ENCODE data around the gene ABHD17A.

Gene ABHD17A

DNA sequence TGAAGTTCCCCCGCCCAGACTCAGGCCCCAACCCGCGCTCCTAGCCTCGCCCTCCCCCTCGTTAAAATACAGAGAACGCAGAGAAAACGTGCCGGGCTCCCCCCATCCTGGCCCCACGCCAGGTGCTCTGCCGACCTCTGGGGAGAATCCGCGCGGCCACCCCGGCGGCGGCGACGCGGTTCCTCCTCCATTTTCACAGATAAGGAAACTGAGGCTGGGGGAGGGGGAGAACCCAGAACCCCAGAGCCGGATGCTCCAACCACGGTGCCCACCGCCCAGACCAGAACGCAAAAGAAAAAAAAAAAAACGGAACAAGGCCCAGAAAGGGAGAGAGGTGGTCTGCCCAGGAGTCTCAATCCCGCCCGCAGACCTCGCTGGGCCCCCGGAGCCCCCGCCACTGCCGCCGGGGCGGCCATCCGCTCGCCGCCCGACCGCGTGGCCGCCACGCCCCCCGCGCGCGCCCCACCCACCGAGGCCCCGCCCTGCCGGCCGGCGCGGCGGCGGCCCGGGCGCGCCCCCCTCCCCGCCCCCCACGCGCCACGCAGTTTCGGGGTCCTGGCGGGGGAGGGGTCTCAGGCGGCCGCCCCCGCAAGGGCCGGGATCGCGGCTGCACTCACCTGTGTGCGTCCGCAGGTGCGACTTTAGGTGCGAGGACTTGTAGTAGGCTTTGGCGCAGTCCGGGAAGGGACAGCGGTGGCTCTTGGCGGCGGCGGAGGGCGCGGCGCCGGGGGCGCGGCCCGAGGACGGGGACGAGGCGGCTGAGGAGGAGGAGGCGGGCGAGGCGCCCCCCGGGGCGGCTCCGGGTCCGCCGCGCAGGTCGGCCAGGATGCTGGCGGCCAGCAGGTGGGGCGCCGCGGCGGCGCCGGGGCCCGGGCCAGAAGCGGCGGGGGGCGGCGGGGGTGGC is 22.6 kb downstream of the ABHD17A start:
- DNase-seq: no peak

GRCh38 chr19:1862068-1862423 is 23.2 kb downstream of the ABHD17A start:
- no peak for DNase-seq

- no peak for DNase-seq
Observed at GRCh38 chr19:1861599-1862031, 23.7 kb downstream of the ABHD17A start.

- DNase-seq: no peak
Observed at GRCh38 chr19:1860821-1861598, 24.3 kb downstream of the ABHD17A start.

DNA sequence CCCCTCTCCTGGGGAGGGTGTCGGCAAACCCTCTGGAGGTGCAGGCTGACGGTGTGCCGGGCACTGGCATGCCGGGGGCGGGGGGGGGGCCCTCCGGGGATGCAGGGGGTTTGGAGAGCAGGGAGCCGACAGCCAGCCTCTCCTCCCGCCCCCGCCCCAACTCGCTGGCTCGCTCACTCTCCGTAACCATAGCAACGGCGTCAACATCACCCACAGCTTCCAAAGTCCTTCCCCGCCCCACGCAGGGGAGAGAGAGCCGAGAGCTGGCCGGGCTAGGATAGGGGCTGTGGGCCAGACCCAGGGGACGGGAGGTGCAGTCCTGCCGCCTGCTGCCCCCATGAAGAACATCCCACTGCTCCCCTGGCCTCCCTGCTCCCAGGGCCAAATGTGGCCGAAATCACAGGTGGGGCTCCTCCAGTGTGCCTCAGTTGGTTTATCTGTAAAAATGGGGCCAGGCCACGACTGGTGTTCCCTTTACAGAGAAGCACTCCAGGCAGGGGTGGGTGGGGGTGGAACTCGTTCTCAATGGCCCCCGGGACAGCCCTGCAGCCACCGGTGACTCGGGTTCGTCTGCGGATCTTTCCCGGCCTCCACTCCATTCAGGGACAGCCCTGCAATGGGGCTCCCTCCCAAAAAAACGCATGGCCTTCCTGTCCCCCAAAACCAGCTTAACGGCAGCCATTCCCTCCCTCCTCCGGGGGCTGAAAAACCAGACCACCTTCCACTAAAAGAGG is 25.1 kb downstream of the ABHD17A start:
- DNase-seq: peak; percentile 78

GRCh38 chr19:1859331-1859781 is 25.9 kb downstream of the ABHD17A start:
- no peak for DNase-seq

DNA sequence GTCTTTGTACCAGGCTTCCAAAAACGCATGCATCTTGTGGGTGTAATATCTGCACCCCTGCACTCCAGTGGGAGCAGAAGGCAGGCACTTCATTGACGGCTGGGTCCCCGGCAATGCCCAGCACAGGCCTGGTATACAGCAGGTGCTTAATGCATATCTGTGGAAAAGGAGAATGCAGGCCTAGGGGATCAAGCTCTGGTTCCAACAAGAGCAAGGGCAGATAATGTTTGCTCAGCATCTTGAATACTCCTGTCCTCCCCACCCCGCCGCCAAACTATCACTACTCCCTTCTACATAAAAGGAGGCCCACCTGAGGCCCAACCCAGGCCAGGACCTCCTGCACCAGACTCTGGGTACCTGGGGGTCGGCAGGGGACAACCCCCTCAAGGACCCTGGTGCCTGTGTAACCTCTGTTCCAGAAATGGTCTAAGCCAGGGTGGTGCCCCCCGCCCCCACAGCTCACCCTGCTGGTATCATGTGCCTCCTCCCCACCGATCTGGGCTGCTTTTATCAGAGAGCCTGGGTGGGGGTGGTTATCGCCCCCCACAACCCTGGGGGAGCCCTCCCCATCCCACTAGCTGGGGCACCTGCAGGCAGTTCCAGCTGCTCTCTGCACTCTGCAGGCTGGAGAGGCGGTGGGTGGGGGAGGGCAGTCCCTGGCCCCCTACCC is 26.7 kb downstream of the ABHD17A start:
- DNase-seq: no peak

- no peak for DNase-seq
Observed at GRCh38 chr19:1857648-1858326, 27.5 kb downstream of the ABHD17A start.

DNA sequence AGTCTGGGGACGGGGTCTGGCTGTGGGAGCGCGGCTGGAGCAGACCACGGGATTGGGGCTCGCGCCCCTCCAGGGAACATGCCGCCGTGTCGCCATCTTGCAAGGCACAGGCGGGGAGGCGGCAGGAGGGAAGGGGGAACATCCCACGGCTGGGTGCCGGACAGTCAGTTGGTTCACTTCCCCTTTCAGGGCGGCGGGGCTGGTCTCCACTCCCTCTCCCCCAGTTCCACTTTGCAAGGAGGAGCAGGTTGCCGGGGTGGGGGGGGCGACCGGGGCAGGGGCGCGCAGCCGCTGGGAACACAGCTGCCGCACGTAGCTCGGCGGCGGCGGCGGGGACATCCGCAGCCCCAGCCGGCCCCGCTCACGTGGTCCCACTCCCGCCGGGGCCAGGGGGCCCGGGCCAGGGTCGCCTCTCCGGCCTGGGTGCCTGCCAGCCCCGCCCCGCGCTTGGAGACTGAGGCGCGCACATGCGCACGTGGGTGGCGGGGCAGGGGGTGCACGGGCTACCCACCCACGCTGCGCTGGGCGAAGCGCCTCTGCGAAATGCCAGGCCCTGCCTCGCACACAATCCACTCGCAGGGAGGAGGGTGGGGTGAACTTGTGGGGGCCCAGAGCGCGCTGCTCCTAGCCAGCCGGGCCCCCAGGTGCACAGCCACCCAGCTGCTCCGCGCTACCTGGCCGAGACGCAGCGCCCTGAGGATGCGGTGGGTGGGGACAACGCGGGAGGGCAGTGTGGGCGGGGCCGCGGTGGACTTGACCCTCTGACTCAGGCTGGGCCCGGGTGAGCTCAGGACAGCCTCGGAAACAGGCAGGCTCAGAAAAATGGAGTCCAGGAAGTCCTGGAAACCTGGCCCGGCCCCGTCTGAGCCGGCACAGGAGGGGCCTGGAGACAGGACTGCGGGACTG is 28.3 kb downstream of the ABHD17A start:
- peak; percentile 29 for DNase-seq

GRCh38 chr19:1856345-1856697 is 29.0 kb downstream of the ABHD17A start:
- DNase-seq: no peak

DNA sequence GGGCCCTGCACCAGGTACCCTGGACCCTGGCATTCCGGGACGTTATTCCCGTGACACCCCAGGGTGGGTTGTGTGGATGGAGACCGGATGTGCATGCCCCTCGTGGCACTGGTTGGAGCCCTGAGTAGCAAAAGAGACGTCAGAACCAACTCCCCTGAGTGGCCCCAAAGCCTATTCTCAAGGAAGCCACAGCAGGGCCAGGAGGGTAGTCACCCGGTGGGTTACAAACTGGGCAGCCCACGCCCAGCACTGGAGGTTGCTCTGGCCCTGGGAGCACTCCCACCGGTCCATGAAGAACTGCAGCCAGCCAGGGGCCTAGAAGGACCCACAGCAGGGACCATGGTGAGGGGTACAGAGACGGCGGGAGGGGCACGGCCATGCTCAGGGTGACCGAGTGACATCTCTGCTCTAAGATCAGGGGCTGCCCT is 29.5 kb downstream of the ABHD17A start:
- DNase-seq: no peak

- DNase-seq: peak; percentile 87
Observed at GRCh38 chr19:1855040-1855827, 30.1 kb downstream of the ABHD17A start.

DNA sequence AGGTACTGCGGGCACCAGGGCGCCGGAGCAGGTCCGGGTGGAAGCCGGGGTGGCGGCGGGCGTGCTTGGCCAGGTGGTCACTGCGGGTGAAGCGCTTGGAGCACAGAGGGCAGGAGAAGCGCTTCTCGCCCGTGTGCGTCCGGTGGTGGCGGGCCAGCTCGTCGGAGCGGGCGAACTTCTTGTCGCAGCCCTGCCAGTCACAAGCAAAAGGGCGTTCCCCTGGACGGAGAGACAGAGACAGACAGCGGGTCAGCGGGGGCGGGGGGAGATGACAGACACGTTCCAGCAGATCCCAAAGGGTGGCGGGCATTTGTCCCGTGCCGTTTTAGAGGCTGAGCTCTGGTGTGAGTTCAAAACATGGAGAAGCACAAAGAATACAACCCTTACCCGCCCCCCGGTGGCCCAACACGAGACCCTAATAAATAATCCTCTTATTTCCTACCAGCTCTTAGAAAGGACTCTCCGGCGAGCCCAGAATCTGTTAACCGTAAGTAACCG is 30.7 kb downstream of the ABHD17A start:
- no peak for DNase-seq

DNA sequence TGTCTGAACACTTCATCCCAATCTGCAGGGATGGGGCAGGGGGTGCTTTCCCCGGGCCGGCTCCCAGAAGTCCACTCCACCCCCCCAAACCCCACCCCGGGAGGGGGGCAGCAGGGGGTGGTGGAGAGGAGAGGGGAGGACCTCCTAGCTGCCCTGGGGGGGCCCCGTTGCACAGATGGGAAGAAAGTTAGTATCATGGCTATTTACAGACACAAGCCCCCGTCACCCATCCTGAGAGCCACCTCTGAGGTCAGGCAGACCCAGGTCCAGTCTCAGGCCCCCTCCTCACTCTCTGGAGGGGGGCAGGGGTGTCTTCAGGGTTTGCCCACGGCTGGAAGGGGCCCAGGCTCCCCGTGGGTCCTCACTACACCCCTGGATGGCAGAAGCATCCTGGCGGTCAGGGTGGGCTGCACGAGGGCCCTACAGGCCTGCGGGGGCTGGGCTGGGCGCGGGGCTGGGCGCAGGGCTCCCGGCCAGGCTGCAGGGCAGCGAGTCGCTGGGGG is 31.2 kb downstream of the ABHD17A start:
- no peak for DNase-seq

DNA sequence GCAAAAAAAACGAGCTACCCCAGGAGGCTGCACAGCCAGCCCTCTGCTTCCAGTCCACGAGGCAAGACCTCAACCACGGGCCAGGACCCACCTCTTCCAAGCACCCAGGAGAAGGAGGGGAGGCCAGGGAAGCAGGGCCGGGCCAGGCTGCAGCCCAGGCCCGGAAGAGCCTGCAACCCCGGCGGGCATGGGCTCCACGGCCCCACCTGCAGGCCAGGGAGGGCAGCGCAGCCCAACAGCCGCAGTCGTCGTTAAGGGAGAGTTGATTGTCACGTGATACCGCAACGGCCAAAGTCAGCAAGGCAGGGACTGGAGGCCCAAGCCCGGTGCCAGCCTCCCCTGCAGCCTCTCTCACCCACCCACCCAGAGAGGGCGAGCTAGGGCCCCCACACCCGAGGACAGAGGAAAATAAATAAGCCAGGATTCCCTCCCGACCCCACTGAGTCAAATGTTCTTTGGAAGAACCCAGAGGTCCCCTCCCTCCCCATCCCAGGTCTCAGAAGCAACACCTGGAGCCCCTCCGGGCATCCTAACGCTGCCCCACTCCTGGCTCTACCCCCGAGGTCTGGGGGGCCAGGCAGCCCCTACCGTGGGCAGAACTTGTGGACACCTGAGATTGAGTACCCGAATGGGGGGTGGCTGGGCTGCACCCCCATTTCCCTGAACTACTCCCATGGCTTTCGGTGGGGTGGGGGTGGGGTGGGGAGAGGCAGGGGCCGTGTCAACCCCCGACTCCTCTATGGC is 31.8 kb downstream of the ABHD17A start:
- DNase-seq: peak; percentile 66

- no peak for DNase-seq
Observed at GRCh38 chr19:1852581-1853128, 32.6 kb downstream of the ABHD17A start.

DNA sequence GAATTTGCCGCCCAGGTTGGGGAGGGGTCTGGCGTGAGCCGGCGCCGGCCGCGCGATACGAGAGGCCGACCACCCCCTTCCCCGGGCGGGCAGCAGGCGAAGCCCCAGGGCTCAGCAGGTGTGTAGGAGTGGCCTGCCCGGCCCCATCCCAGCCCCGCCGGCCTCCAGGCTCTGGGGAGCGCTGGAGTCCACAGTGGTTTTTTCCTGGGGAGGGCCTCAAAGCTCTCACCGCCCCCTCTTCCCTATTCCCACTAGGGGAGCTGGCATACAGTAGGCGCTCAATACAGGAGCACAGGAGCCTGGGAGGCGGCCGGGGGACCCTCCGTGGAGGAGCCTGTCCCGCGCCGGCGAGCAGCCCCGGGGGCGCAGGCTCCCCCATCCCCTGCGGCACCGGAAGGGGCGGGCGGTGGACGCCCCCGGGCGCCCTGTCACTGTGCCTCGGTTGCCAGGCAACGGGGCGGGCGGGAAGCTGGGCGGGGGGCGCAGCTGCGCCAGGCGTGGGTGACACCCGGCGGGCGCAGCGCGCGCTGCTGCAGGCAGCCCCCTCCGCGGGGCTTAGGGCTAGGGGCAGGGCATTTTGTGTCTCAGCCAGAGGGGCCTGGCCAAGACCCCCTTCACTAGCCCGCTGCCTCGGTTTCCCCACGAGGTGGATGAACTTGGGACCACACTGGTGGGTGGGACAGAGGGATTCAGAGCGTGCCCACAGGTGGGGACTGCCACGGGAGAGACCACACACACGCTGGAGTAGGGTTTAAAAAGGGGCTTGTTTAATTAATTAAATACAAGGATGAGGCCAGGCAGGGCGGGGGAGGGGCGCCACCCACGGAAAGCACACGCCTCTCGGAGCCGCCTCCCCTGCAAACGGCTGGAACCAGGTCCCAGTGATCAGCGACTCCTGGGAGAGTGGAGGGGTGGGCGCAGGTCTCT is 33.4 kb downstream of the ABHD17A start:
- peak; percentile 55 for DNase-seq
